ENCODE results near the gene UNC5C.

The UNC5C gene

GRCh38 chr4:95537863-95538488, 10.8 kb downstream of the UNC5C start:
- no peak for TF ChIP-seq CTCF (IDR thresholded peaks at IDR 0.05; ENCODE audit: insufficient read depth, low read length, poor library complexity, severe bottlenecking)
- no peak for DNase-seq (ENCODE audit: extremely low read depth, insufficient read length)
- no peak overlapping the region for H3K4me3 ChIP-seq (replicated peaks; ENCODE audit: low read depth, low read length)
- no peaks in the 10 kb centered on the region for H3K27me3 ChIP-seq (replicated peaks; ENCODE audit: control insufficient read depth, insufficient read depth, low read length)
- H3K36me3 ChIP-seq (ENCODE audit: control insufficient read depth, insufficient read depth, low read length) = no peaks in the 10 kb centered on the region

- Histone ChIP-seq H3K27me3 (replicated peaks; ENCODE audit: control insufficient read depth, insufficient read depth, low read length) (no peaks in the 10 kb centered on the region), H3K4me3 (replicated peaks; ENCODE audit: low read depth, low read length) (no peak overlapping the region), H3K36me3 (ENCODE audit: control insufficient read depth, insufficient read depth, low read length) (no peaks in the 10 kb centered on the region)
- DNase-seq (ENCODE audit: extremely low read depth, insufficient read length) = no peak
- no peak for TF ChIP-seq CTCF (IDR thresholded peaks at IDR 0.05; ENCODE audit: insufficient read depth, low read length, poor library complexity, severe bottlenecking)
Observed at GRCh38 chr4:95537191-95537590, 11.6 kb downstream of the UNC5C start.

GRCh38 chr4:95536650-95537049, 12.1 kb downstream of the UNC5C start:
- no peak overlapping the region for H3K4me3 ChIP-seq (replicated peaks; ENCODE audit: low read depth, low read length)
- H3K27me3 ChIP-seq (replicated peaks; ENCODE audit: control insufficient read depth, insufficient read depth, low read length) = no peaks in the 10 kb centered on the region
- DNase-seq (ENCODE audit: extremely low read depth, insufficient read length) = no peak
- no peaks in the 10 kb centered on the region for H3K36me3 ChIP-seq (ENCODE audit: control insufficient read depth, insufficient read depth, low read length)
- TF ChIP-seq CTCF (IDR thresholded peaks at IDR 0.05; ENCODE audit: insufficient read depth, low read length, poor library complexity, severe bottlenecking) = no peak

GRCh38 chr4:95535180-95535579, 13.6 kb downstream of the UNC5C start:
- H3K27me3 ChIP-seq (replicated peaks; ENCODE audit: control insufficient read depth, insufficient read depth, low read length) = no peaks in the 10 kb centered on the region
- H3K4me3 ChIP-seq (replicated peaks; ENCODE audit: low read depth, low read length) = no peak overlapping the region
- H3K36me3 ChIP-seq (ENCODE audit: control insufficient read depth, insufficient read depth, low read length) = no peaks in the 10 kb centered on the region
- DNase-seq (ENCODE audit: extremely low read depth, insufficient read length) = no peak
- TF ChIP-seq CTCF (IDR thresholded peaks at IDR 0.05; ENCODE audit: insufficient read depth, low read length, poor library complexity, severe bottlenecking) = no peak

- Histone ChIP-seq H3K27me3 (replicated peaks; ENCODE audit: control insufficient read depth, insufficient read depth, low read length) (no peaks in the 10 kb centered on the region), H3K36me3 (ENCODE audit: control insufficient read depth, insufficient read depth, low read length) (no peaks in the 10 kb centered on the region), H3K4me3 (replicated peaks; ENCODE audit: low read depth, low read length) (no peak overlapping the region)
- no peak for DNase-seq (ENCODE audit: extremely low read depth, insufficient read length)
- TF ChIP-seq CTCF (IDR thresholded peaks at IDR 0.05; ENCODE audit: insufficient read depth, low read length, poor library complexity, severe bottlenecking) = no peak
Observed at GRCh38 chr4:95534032-95534431, 14.7 kb downstream of the UNC5C start.

- DNase-seq (ENCODE audit: extremely low read depth, insufficient read length) = no peak
- no peak for TF ChIP-seq CTCF (IDR thresholded peaks at IDR 0.05; ENCODE audit: insufficient read depth, low read length, poor library complexity, severe bottlenecking)
- no peaks in the 10 kb centered on the region for H3K27me3 ChIP-seq (replicated peaks; ENCODE audit: control insufficient read depth, insufficient read depth, low read length)
- no peaks in the 10 kb centered on the region for H3K36me3 ChIP-seq (ENCODE audit: control insufficient read depth, insufficient read depth, low read length)
- no peak overlapping the region for H3K4me3 ChIP-seq (replicated peaks; ENCODE audit: low read depth, low read length)
Observed at GRCh38 chr4:95533254-95533653, 15.5 kb downstream of the UNC5C start.
